ENCODE results near the gene THPO. TPM values are rescaled to one million over a fixed set of nuclear protein-coding genes. Genes with fewer than 3 reads are reported as not detected.
A peak's percentile ranks its signal among the peaks of the same experiment; 100 is the strongest.

Gene THPO
- polyA plus RNA-seq, 3 donors from 2014 or later: not detected

GRCh38 chr3:184354754-184355153 lies 23.3 kb downstream of the THPO start:
- no peak for DNase-seq
- no peak overlapping the region for H3K27ac Mint-ChIP-seq
- H3K36me3 Mint-ChIP-seq: peaks cover 0 to 4% (median 0%) of the 10 kb centered on the region in 3 donors
- peaks cover 0 to 3% (median 1%) of the 10 kb centered on the region in 3 donors for H3K27me3 Mint-ChIP-seq (ENCODE audit: low read depth in 3 of 3)
- H3K4me1 Mint-ChIP-seq: peaks cover 0 to 6% of the 10 kb centered on the region in 2 donors
- no peak overlapping the region for H3K4me3 Mint-ChIP-seq
- no peaks in the 10 kb centered on the region for H3K9me3 Mint-ChIP-seq

- Mint-ChIP-seq H3K36me3 (peaks cover 0 to 4% (median 0%) of the 10 kb centered on the region in 3 donors), H3K4me3 (peak overlapping the region in 2 of 5 donors; percentile 23 to 33), H3K4me1 (peaks cover 0 to 6% of the 10 kb centered on the region in 2 donors), H3K27ac (peak overlapping the region in 4 of 6 donors; percentile 40 to 74 (median 63)), H3K9me3 (no peaks in the 10 kb centered on the region), H3K27me3 (ENCODE audit: low read depth in 3 of 3) (peaks cover 0 to 3% (median 1%) of the 10 kb centered on the region in 3 donors)
- peak; percentile 50 to 55 (median 53) for DNase-seq
Measured at GRCh38 chr3:184354121-184354728, 23.8 kb downstream of the THPO start.

GRCh38 chr3:184353546-184353941 lies 24.5 kb downstream of the THPO start:
- Mint-ChIP-seq H3K4me1 (peaks cover 0 to 6% of the 10 kb centered on the region in 2 donors), H3K27ac (peak overlapping the region in 2 of 6 donors; percentile 40 to 62), H3K9me3 (no peaks in the 10 kb centered on the region), H3K36me3 (peaks cover 0 to 4% (median 0%) of the 10 kb centered on the region in 3 donors), H3K27me3 (ENCODE audit: low read depth in 3 of 3) (peaks cover 0 to 3% (median 1%) of the 10 kb centered on the region in 3 donors), H3K4me3 (no peak overlapping the region)
- DNase-seq: no peak

GRCh38 chr3:184352897-184353545 lies 25.0 kb downstream of the THPO start:
- Mint-ChIP-seq H3K4me3 (no peak overlapping the region), H3K9me3 (no peaks in the 10 kb centered on the region), H3K27ac (no peak overlapping the region), H3K27me3 (ENCODE audit: low read depth in 3 of 3) (peaks cover 0 to 1% (median 0%) of the 10 kb centered on the region in 3 donors), H3K4me1 (peaks cover 0 to 6% of the 10 kb centered on the region in 2 donors), H3K36me3 (peaks cover 0 to 4% (median 0%) of the 10 kb centered on the region in 3 donors)
- no peak for DNase-seq

- Mint-ChIP-seq H3K27ac (peak overlapping the region in 3 of 6 donors; percentile 40 to 46 (median 44)), H3K4me1 (peaks cover 0 to 6% of the 10 kb centered on the region in 2 donors), H3K9me3 (no peaks in the 10 kb centered on the region), H3K4me3 (no peak overlapping the region), H3K36me3 (peaks cover 0 to 4% (median 0%) of the 10 kb centered on the region in 3 donors), H3K27me3 (ENCODE audit: low read depth in 3 of 3) (peaks cover 0 to 1% (median 0%) of the 10 kb centered on the region in 3 donors)
- no peak for DNase-seq
Measured at GRCh38 chr3:184352149-184352785, 25.7 kb downstream of the THPO start.

GRCh38 chr3:184351511-184352148 lies 26.4 kb downstream of the THPO start:
- peaks cover 0 to 1% (median 0%) of the 10 kb centered on the region in 3 donors for H3K27me3 Mint-ChIP-seq (ENCODE audit: low read depth in 3 of 3)
- no peaks in the 10 kb centered on the region for H3K9me3 Mint-ChIP-seq
- H3K27ac Mint-ChIP-seq: peak overlapping the region in 1 of 6 donors; percentile 40
- peaks cover 0 to 6% of the 10 kb centered on the region in 2 donors for H3K4me1 Mint-ChIP-seq
- no peak overlapping the region for H3K4me3 Mint-ChIP-seq
- no peak for DNase-seq
- H3K36me3 Mint-ChIP-seq: peaks cover 0 to under 1% (median 0%) of the 10 kb centered on the region in 3 donors

- H3K27ac Mint-ChIP-seq: no peak overlapping the region
- H3K27me3 Mint-ChIP-seq (ENCODE audit: low read depth in 3 of 3): peaks cover 0 to 1% (median 0%) of the 10 kb centered on the region in 3 donors
- no peaks in the 10 kb centered on the region for H3K9me3 Mint-ChIP-seq
- DNase-seq: no peak
- H3K36me3 Mint-ChIP-seq: no peaks in the 10 kb centered on the region
- peaks cover 0 to 6% of the 10 kb centered on the region in 2 donors for H3K4me1 Mint-ChIP-seq
- no peak overlapping the region for H3K4me3 Mint-ChIP-seq
Measured at GRCh38 chr3:184350618-184351017, 27.4 kb downstream of the THPO start.

- Mint-ChIP-seq H3K4me1 (peaks cover 0 to 5% of the 10 kb centered on the region in 2 donors), H3K27ac (no peak overlapping the region), H3K4me3 (no peak overlapping the region), H3K27me3 (ENCODE audit: low read depth in 3 of 3) (peaks cover 0 to 1% (median 0%) of the 10 kb centered on the region in 3 donors), H3K36me3 (no peaks in the 10 kb centered on the region), H3K9me3 (no peaks in the 10 kb centered on the region)
- no peak for DNase-seq
Measured at GRCh38 chr3:184349563-184350470, 28.2 kb downstream of the THPO start.

GRCh38 chr3:184348057-184348382 lies 30.0 kb downstream of the THPO start:
- Mint-ChIP-seq H3K4me3 (no peak overlapping the region), H3K27me3 (ENCODE audit: low read depth in 3 of 3) (peaks cover 0 to 1% (median 0%) of the 10 kb centered on the region in 3 donors), H3K4me1 (no peaks in the 10 kb centered on the region), H3K27ac (no peak overlapping the region), H3K9me3 (no peaks in the 10 kb centered on the region), H3K36me3 (peaks cover 0 to 3% (median 0%) of the 10 kb centered on the region in 3 donors)
- no peak for DNase-seq

- no peak for DNase-seq
- H3K27me3 Mint-ChIP-seq (ENCODE audit: low read depth in 3 of 3): peaks cover 0 to 1% (median 0%) of the 10 kb centered on the region in 3 donors
- H3K27ac Mint-ChIP-seq: no peak overlapping the region
- H3K4me1 Mint-ChIP-seq: no peaks in the 10 kb centered on the region
- H3K9me3 Mint-ChIP-seq: no peaks in the 10 kb centered on the region
- H3K36me3 Mint-ChIP-seq: peaks cover 0 to 3% (median 0%) of the 10 kb centered on the region in 3 donors
- H3K4me3 Mint-ChIP-seq: no peak overlapping the region
Measured at GRCh38 chr3:184347321-184348056, 30.5 kb downstream of the THPO start.

- no peak for DNase-seq
- Mint-ChIP-seq H3K4me3 (no peak overlapping the region), H3K4me1 (no peaks in the 10 kb centered on the region), H3K36me3 (peaks cover 0 to 5% (median 0%) of the 10 kb centered on the region in 3 donors), H3K27ac (no peak overlapping the region), H3K9me3 (no peaks in the 10 kb centered on the region), H3K27me3 (ENCODE audit: low read depth in 3 of 3) (peaks cover 0 to 3% (median 0%) of the 10 kb centered on the region in 3 donors)
Measured at GRCh38 chr3:184346480-184347190, 31.4 kb downstream of the THPO start.
